HFF-Myc (cell line): ENCODE data around the gene ZFX.
"Not testable (repeated sequence)": the region's sequence is repeated elsewhere in the genome, so short reads cannot be mapped to it uniquely, and the experiment has no call there.

ENCODE experiments used
- DNase-seq: peaks from one replicate; pipeline ENCODE4 v3.0.0-alpha.2; 2011; ENCODE audit warnings: low read depth; ENCODE audit errors: extremely low read depth
- H3K4me3 ChIP-seq: replicated peaks from 2 replicates; pipeline ENCODE4 v1.5.1; 2011; ENCODE audit warnings: low read depth, mild to moderate bottlenecking, control low read depth, low read length
- TF ChIP-seq, protein P1 (sequence below): IDR thresholded peaks from 2 replicates; pipeline ENCODE4 v1.5.1; 2012; ENCODE audit warnings: mild to moderate bottlenecking, low read depth, low read length, control low read depth; ENCODE audit errors: missing control alignments

ZFX gene

DNA sequence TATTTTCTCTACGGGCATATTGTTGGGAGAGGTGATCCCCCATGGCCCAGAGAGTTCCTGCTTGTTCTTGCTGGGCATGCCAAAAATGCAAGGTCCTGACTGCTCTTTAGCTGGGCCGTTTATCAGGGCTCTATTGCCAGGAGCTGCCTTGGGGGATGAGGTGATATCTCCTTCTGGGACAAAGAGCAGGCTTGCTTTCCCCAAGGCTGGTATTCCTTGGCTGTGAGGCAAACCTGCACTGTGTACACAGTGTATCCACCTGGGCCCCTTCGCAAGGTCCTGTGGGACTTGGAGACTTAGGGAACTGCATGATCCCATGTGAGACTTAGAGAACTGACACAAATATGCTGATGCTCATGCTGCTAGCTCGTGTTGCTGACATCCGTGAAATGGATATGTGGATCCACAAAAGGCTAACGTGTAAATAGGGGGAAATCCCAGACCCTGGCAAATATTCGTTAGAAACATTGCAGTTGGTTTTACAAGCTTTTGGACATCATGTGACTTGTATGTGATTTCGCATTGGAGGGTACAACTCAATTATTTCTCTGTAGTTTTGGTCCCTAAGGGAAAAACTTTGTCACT lies 24.4 kb upstream of the ZFX start:
- no peak for DNase-seq
- TF ChIP-seq, protein P1, sequence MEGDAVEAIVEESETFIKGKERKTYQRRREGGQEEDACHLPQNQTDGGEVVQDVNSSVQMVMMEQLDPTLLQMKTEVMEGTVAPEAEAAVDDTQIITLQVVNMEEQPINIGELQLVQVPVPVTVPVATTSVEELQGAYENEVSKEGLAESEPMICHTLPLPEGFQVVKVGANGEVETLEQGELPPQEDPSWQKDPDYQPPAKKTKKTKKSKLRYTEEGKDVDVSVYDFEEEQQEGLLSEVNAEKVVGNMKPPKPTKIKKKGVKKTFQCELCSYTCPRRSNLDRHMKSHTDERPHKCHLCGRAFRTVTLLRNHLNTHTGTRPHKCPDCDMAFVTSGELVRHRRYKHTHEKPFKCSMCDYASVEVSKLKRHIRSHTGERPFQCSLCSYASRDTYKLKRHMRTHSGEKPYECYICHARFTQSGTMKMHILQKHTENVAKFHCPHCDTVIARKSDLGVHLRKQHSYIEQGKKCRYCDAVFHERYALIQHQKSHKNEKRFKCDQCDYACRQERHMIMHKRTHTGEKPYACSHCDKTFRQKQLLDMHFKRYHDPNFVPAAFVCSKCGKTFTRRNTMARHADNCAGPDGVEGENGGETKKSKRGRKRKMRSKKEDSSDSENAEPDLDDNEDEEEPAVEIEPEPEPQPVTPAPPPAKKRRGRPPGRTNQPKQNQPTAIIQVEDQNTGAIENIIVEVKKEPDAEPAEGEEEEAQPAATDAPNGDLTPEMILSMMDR = no peak
- H3K4me3 ChIP-seq = no peak overlapping the region

DNA sequence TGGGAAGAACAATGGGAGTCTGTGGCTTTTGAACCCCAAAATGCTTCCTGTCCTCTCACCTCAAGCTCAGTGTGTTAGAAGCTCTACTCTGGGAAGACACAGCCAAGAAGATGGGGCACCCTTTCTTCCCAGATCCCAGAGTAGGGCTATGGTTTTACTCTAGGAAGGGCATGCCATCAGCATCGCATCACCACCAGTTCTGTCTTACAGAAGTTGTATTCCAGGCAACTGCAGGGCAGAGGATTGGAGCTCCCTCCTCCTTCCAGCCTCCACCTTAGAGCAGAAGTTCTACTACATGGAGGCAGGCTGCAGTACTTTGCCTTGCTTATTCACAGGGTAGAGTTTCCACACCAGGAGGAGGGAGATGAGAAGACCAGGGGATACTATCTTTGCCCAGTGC lies 18.1 kb upstream of the ZFX start:
- TF ChIP-seq, protein P1 = no peak
- DNase-seq = no peak
- H3K4me3 ChIP-seq = no peak overlapping the region

DNA sequence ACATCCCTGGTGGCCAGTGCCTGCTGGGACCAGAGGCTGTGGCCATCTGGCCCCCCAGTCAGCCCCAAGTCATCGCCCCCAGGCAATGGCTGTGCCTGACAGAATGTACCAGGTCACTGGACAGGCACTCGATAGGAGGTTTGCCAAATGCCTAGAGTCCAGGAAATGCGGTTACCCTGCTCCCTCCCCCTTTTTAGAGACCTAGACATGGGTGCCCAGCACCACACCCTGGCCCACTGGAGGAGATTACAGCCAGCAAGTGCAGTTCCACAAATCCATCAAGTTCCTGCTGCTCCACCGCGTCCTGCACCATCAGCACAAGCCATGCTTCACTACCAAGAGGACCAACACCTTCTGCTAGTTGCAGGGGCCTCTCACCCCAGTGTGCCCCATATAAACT lies 16.2 kb upstream of the ZFX start:
- no peak overlapping the region for H3K4me3 ChIP-seq
- no peak for DNase-seq

DNA sequence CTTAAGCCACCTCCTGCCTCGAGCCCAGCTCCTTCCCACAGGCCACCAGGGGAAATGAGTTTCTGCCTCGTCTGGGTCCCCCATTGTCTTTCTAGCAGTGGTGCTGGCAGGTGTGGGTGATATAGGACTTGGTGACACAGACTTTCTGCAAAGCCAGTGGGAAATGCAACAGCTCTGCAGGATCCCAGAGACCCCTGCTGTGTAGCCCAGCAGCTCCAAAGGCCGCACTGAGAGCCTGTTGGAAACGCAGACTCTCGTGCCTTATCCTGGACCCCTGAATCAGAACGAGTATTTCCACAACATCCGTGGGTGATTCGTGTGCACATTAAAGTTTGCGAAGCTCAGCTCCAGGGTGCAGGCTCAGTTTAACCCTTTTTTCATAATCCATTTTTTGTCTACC lies 13.8 kb upstream of the ZFX start:
- not testable (repeated sequence) for H3K4me3 ChIP-seq, DNase-seq

More for the DNA sequence above, 16.2 kb upstream of the ZFX start:
- TF ChIP-seq, protein P1 = no peak

DNA sequence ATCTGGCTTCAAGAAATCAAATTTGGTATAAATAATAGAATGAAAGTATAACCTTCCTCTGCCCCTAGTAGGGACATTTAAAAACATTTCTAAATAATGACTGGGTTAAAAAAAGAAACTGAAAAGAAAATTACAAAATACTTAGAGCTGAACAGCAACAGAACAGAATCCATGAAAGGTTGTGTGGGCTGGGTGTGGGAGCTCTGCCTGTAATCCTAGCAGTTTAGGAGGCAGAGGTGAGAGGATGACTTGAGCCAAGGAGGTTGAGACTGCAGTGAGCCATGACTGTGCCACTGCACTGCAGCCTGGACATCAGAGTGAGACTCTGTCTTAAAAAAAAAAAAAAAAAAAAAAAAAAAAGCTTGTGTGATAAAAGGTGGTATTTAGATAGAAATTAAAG lies 12.3 kb upstream of the ZFX start:
- TF ChIP-seq, protein P1 = no peak
- no peak for DNase-seq
- H3K4me3 ChIP-seq = no peak overlapping the region

DNA sequence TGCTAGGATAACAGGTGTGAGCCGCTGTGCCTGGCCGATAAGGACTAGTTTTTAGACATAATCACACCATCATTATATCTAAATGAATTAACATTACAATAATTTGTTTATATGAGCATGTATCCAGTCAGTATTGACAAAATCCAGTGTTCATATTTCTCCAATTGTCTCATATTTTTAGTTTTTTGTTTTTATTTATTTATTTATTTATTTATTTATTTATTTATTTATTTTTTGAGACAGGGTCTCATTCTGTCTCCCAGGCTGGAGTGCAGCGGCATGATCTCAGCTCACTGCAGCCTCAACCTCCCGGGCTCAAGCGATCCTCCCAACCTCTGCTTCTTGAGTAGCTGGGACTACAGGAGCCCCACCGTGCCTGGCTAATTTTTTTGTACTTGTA lies 5.5 kb upstream of the ZFX start:
- H3K4me3 ChIP-seq, DNase-seq: not testable (repeated sequence)

DNA sequence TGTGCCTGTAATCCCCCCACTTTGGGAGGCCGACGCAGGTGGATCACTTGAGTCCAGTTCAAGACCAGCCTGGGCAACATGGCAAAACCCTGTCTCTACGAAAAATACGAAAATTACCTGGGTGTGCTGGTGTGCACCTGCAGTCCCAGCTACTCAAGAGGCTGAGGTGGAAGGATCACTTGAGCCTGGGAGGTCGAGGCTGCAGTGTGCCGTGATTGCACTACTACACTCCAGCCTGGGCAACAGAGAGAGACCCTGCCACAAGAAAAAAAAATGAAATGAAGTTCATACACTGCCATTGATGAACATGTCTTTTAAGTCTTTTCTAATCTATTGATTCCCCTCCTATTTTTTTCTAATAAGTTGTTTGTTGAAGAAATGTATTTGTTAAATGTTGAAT lies 5.0 kb upstream of the ZFX start:
- H3K4me3 ChIP-seq = no peak overlapping the region
- no peak for DNase-seq
- TF ChIP-seq, protein P1 = no peak

DNA sequence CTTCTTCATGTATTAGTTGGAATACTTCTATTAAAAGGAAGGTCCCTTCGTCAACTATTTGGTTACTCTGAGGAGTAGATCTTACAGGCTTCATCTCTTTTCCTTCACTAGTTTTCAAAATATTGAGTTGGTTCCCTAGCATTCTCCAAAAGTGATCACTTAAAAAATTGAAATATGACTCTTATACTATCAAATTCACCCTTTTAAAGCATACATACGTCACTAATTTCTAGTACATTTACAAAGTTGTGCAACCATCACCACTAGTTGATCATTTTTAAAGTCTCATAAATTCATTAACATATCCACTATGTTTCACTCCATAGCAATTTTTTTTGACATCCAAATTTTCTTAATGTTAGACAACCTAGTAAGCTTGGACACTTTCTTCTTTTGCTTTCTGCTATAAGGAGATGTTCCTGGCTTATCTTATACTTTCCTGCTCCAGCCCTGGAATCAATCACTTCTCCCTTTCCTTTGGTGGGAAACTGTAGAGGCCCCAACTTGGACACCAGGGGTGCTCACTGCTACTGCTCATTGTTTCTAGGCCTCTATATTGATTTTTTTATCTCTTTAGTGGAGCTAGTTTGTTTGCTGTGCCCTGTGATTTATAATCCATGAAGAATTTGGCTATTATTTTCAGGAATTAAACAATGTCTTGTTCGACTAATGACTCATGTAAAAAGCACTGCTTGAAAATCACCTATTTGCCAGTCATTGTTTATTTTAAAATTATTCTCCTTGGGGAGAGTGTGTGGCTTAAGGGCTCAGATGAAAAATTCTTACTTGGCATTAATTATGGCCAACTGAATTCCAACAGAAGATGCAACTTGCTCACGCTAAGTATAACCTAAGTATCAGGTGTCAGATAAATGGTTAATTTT lies 4.0 kb upstream of the ZFX start:
- no peak for DNase-seq
- no peak overlapping the region for H3K4me3 ChIP-seq
- TF ChIP-seq, protein P1 = no peak
